Testis (tissue), 3 donors: ENCODE measurements around the gene GRIK1. TPM values are rescaled to one million over a fixed set of nuclear protein-coding genes. Genes with fewer than 3 reads are reported as not detected.

Experiments used
- DNase-seq: peaks from one replicate; pipeline ENCODE4 v3.0.0-alpha.2; 2019
- H3K27ac ChIP-seq, 2 donors: fragments of 200-600 bp; sonication (generic); one replicate each; pipeline ENCODE4 v1.5.1; 2019
- H3K27me3 ChIP-seq: fragments of 200-600 bp; sonication (generic); one replicate; pipeline ENCODE4 v1.5.1; 2019
- H3K36me3 ChIP-seq: fragments of 200-600 bp; sonication (generic); one replicate; pipeline ENCODE4 v1.5.1; 2017; ENCODE audit warnings: low read depth; ENCODE audit errors: missing control alignments
- H3K4me1 ChIP-seq: fragments of 200-600 bp; sonication (generic); one replicate; pipeline ENCODE4 v1.5.1; 2019
- H3K4me3 ChIP-seq, 2 donors: fragments of 200-600 bp; sonication (generic); one replicate each; pipeline ENCODE4 v1.5.1; 2017 to 2019
- H3K9me3 ChIP-seq: fragments of 200-600 bp; sonication (generic); one replicate; pipeline ENCODE4 v1.5.1; 2017
- POLR2A ChIP-seq: fragments of 450-650 bp; IDR thresholded peaks from one replicate; pipeline ENCODE4 v1.6.1; 2017; ENCODE audit warnings: antibody characterized with exemption, mild to moderate bottlenecking, moderate library complexity
- WGBS, 2 donors: methylation state at CpG; one replicate each; pipeline ENCODE4 v1.1.5; 2018; 5-methylcytosine and 5-hydroxymethylcytosine counted together
- intact Hi-C: fragments of 100-400 bp; cut with DNase I; formaldehyde crosslinking; loops from one replicate; pipeline ENCODE4 v1.15.1; 2023; ENCODE audit warnings: low total_unique reads
- polyA plus RNA-seq: library from polyadenylated mRNA; stranded (reverse); fragments of 350-450 nt; fragmentation: Illumina TruSeq; extraction: RNeasy Lipid Tissue Mini Kit (QIAGEN cat#74804); gene quantifications from one replicate; pipeline ENCODE4 v1.2.3, GENCODE V29; 2014; ENCODE audit warnings: low read depth, low replicate concordance; ENCODE audit not compliant: insufficient read depth
- total RNA-seq, 2 donors: library from RNA; depleted of rRNA; stranded (reverse); fragments of >200 nt; gene quantifications; one replicate each; pipeline ENCODE4 v1.2.3, GENCODE V29; 2016
- TF ChIP-seq, protein P1 (sequence below), 3 experiments: fragments of 450-650 bp in 2 of 3; fragments of 200-600 bp in 1 of 3; sonication (generic) in 1 of 3; IDR thresholded peaks; one replicate each; pipeline ENCODE4 v1.5.1; 2016 to 2019; ENCODE audit warnings: antibody characterized with exemption in 3 of 3, mild to moderate bottlenecking in 2 of 3, moderate library complexity in 1 of 3

GRIK1 gene
- total and polyA plus RNA-seq, 3 donors from 2014 or later: 0.08 to 0.25 (median 0.20) TPM

GRCh38 chr21:29716753-29717152, 223.0 kb downstream of the GRIK1 start:
- Histone ChIP-seq H3K36me3 (no peaks in the 10 kb centered on the region), H3K27ac (no peak overlapping the region), H3K9me3 (no peaks in the 10 kb centered on the region), H3K4me3 (no peak overlapping the region), H3K4me1 (no peaks in the 10 kb centered on the region), H3K27me3 (no peaks in the 10 kb centered on the region)
- DNase-seq: no peak
- intact Hi-C loops: no loop called here
- WGBS, 2 donors: 88 to 93% methylated on average over 2 of the region's 2 CpGs
- no peak for TF ChIP-seq POLR2A
- TF ChIP-seq, protein P1, sequence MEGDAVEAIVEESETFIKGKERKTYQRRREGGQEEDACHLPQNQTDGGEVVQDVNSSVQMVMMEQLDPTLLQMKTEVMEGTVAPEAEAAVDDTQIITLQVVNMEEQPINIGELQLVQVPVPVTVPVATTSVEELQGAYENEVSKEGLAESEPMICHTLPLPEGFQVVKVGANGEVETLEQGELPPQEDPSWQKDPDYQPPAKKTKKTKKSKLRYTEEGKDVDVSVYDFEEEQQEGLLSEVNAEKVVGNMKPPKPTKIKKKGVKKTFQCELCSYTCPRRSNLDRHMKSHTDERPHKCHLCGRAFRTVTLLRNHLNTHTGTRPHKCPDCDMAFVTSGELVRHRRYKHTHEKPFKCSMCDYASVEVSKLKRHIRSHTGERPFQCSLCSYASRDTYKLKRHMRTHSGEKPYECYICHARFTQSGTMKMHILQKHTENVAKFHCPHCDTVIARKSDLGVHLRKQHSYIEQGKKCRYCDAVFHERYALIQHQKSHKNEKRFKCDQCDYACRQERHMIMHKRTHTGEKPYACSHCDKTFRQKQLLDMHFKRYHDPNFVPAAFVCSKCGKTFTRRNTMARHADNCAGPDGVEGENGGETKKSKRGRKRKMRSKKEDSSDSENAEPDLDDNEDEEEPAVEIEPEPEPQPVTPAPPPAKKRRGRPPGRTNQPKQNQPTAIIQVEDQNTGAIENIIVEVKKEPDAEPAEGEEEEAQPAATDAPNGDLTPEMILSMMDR (IDR thresholded peaks at IDR 0.05): no peak

DNA sequence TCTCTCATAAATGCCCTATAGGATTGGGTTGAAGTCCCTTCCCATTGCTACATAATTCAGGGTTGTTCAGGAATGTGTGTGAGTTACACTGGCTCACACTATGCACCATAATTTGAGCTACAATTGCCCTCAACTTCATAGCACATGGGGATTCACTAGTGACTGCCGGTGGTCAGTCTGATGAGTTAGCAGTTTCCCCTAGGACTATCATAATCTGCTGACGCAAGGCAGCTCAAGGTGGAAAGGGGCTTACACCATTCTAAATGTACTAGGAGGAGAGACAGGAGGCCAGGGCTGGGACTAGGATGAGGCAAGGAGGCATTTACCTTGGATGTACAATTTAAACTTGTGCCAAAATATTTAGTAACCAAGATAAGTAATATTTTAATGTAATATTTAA, 224.7 kb downstream of the GRIK1 start:
- Histone ChIP-seq H3K4me3 (no peak overlapping the region), H3K36me3 (no peaks in the 10 kb centered on the region), H3K27ac (no peak overlapping the region), H3K4me1 (no peaks in the 10 kb centered on the region), H3K27me3 (no peaks in the 10 kb centered on the region), H3K9me3 (no peaks in the 10 kb centered on the region)
- TF ChIP-seq, protein P1 (IDR thresholded peaks at IDR 0.05): no peak
- no peak for TF ChIP-seq POLR2A
- 92 to 97% methylated on average over 2 of the region's 2 CpGs for WGBS, 2 donors
- intact Hi-C loops: no loop called here
- no peak for DNase-seq

- no peak overlapping the region for H3K4me3 ChIP-seq
- H3K36me3 ChIP-seq: no peaks in the 10 kb centered on the region
- H3K4me1 ChIP-seq: no peaks in the 10 kb centered on the region
- H3K9me3 ChIP-seq: no peaks in the 10 kb centered on the region
- 54 to 59% methylated on average over 2 of the region's 2 CpGs for WGBS, 2 donors
- intact Hi-C loops: no loop called here
- no peak overlapping the region for H3K27ac ChIP-seq
- no peak for DNase-seq
- no peaks in the 10 kb centered on the region for H3K27me3 ChIP-seq
- TF ChIP-seq, protein P1 (IDR thresholded peaks at IDR 0.05): no peak
- no peak for TF ChIP-seq POLR2A
These were observed 227.0 kb downstream of the GRIK1 start for GRCh38 chr21:29712818-29713217.

DNA sequence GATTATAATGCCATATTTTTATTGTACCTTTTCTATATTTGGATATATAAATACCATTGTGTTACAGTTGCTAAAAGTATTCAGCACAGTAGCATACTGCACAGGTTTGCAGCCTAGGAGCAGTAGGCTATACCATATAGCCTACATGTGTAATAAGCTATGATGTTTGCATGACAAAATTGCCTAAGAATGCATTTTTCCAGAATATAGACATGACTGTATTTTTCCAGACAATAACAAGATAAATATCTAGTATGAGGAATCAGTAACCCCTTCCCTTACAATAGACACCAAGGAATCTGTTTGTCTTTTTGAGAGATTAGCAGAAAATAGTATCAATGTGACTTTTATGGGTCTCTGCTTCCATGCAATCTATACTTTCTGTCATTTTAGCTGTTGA, 228.6 kb downstream of the GRIK1 start:
- H3K27me3 ChIP-seq: no peaks in the 10 kb centered on the region
- H3K27ac ChIP-seq: no peak overlapping the region
- no peak for DNase-seq
- intact Hi-C loops: no loop called here
- TF ChIP-seq, protein P1 (IDR thresholded peaks at IDR 0.05): no peak
- no peak for TF ChIP-seq POLR2A
- H3K4me1 ChIP-seq: no peaks in the 10 kb centered on the region
- no peaks in the 10 kb centered on the region for H3K9me3 ChIP-seq
- H3K36me3 ChIP-seq: no peaks in the 10 kb centered on the region
- H3K4me3 ChIP-seq: no peak overlapping the region

DNA sequence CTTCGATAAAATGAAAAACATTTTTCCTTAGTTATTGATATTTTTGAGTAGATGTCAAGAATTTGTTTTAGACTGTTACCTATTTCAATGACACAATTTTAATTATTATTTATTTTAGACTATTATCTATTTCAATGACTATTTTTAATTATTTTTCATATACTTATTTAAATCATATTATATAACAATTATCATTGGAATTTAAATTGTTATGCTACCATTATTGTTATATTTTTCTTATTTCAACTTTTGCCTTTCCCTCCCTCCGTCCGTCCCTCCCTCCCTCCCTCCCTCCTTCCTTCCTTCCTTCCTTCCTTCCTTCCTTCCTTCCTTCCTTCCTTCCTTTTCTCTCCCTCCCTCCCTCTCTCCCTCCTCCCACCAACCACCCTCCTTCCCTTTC, 229.3 kb downstream of the GRIK1 start:
- Histone ChIP-seq H3K4me3 (no peak overlapping the region), H3K27ac (no peak overlapping the region), H3K36me3 (no peaks in the 10 kb centered on the region), H3K9me3 (no peaks in the 10 kb centered on the region), H3K4me1 (no peaks in the 10 kb centered on the region), H3K27me3 (no peaks in the 10 kb centered on the region)
- intact Hi-C loops: no loop called here
- WGBS, 2 donors: 79 to 84% methylated on average over 3 of the region's 3 CpGs
- no peak for DNase-seq
- TF ChIP-seq, protein P1 (IDR thresholded peaks at IDR 0.05): no peak
- TF ChIP-seq POLR2A: no peak
